LHCN-M2 (cell line): ENCODE data around the gene PRRT1. TPM values are rescaled to one million over a fixed set of nuclear protein-coding genes. Genes with fewer than 3 reads are reported as not detected.

Source experiments
- total RNA-seq: library from RNA; depleted of rRNA; stranded (reverse); fragments of >200 nt; gene quantifications from 2 replicates; pipeline ENCODE4 v1.2.3, GENCODE V29; 2014; rRNA removed

Gene PRRT1
- total RNA-seq, 1 experiment from 2014 or later: 0.06 TPM

Other genes with a start within 250 kb of the PRRT1 start
- 1.2 and 3.0 TPM in 2 replicates for gene ZBTB12, start 249.9 kb downstream of the PRRT1 start, total RNA-seq
- gene C2, start 224.2 kb downstream of the PRRT1 start, total RNA-seq: 0.86 and 1.2 TPM in 2 replicates
- 1.1 and 1.4 TPM in 2 replicates for gene CFB, start 205.8 kb downstream of the PRRT1 start, total RNA-seq
- 129 TPM in 2 replicates for gene NELFE, start 193.0 kb downstream of the PRRT1 start, total RNA-seq
- 40.0 and 44.1 TPM in 2 replicates for gene SKIC2, start 192.8 kb downstream of the PRRT1 start, total RNA-seq
- 19.1 and 19.5 TPM in 2 replicates for gene DXO, start 179.8 kb downstream of the PRRT1 start, total RNA-seq
- 1.9 and 2.2 TPM in 2 replicates for gene C4A, start 169.9 kb downstream of the PRRT1 start, total RNA-seq
- gene C4B, start 137.1 kb downstream of the PRRT1 start, total RNA-seq: 1.8 and 3.5 TPM in 2 replicates
- 0.13 TPM in 1 of 2 replicates, not detected in the other for gene CYP21A2, start 113.5 kb downstream of the PRRT1 start, total RNA-seq
- under 0.01 and 0.06 TPM in 2 replicates for gene TNXB, start 42.6 kb downstream of the PRRT1 start, total RNA-seq
- 29.8 and 34.7 TPM in 2 replicates for gene ATF6B, start 23.7 kb downstream of the PRRT1 start, total RNA-seq
- 8.4 and 8.9 TPM in 2 replicates for gene FKBPL, start 21.7 kb downstream of the PRRT1 start, total RNA-seq
- 15.5 and 19.3 TPM in 2 replicates for gene PPT2, start 2.2 kb upstream of the PRRT1 start, total RNA-seq
- 1.3 and 2.4 TPM in 2 replicates for gene EGFL8, start 12.7 kb upstream of the PRRT1 start, total RNA-seq
- gene AGPAT1, start 24.1 kb upstream of the PRRT1 start, total RNA-seq: 80.3 and 87.0 TPM in 2 replicates
- gene RNF5, start 26.5 kb upstream of the PRRT1 start, total RNA-seq: 43.5 and 55.3 TPM in 2 replicates
- gene AGER, start 32.3 kb upstream of the PRRT1 start, total RNA-seq: 0.45 and 0.80 TPM in 2 replicates
- gene PBX2, start 38.3 kb upstream of the PRRT1 start, total RNA-seq: 19.2 and 23.1 TPM in 2 replicates
- gene GPSM3, start 40.7 kb upstream of the PRRT1 start, total RNA-seq: 1.0 and 1.4 TPM in 2 replicates
- gene NOTCH4, start 72.1 kb upstream of the PRRT1 start, total RNA-seq: 0.26 and 1.1 TPM in 2 replicates
- gene TSBP1, start 220.0 kb upstream of the PRRT1 start, total RNA-seq: not detected in 2 replicates